Measurements from ENCODE around the gene RNF113A.
"Not testable (repeated sequence)": the region's sequence is repeated elsewhere in the genome, so short reads cannot be mapped to it uniquely, and the experiment has no call there.

- TF ChIP-seq POLR2A (IDR thresholded peaks at IDR 0.05; ENCODE audit: low read length); GATA1 (IDR thresholded peaks at IDR 0.05; ENCODE audit: low read depth, low read length): not testable (repeated sequence)
Observed at GRCh38 chrX:119824221-119824620, 47.3 kb downstream of the RNF113A start.
